Central memory CD4-positive, alpha-beta T cell (primary cell): ENCODE measurements around the gene WFDC11.

Experiments
- DNase-seq: peaks from one replicate; pipeline ENCODE4 v3.0.0; 2022

WFDC11 gene

GRCh38 chr20:45621593-45621992, 48.4 kb downstream of the WFDC11 start:
- no peak for DNase-seq

GRCh38 chr20:45617591-45617990, 52.4 kb downstream of the WFDC11 start:
- DNase-seq: no peak

GRCh38 chr20:45612314-45612713, 57.7 kb downstream of the WFDC11 start:
- DNase-seq: no peak

- no peak for DNase-seq
Observed at GRCh38 chr20:45611054-45611453, 59.0 kb downstream of the WFDC11 start.

- no peak for DNase-seq
Observed at GRCh38 chr20:45607810-45608209, 62.2 kb downstream of the WFDC11 start.
